ENCODE measurements around the gene PCCA.

Gene PCCA

GRCh38 chr13:100491164-100491842 is 402.4 kb downstream of the PCCA start:
- in situ Hi-C loops (cut with MboI; ENCODE audit: low sequenced_read_pairs): no loop called here

- in situ Hi-C loops (cut with MboI; ENCODE audit: low sequenced_read_pairs): no loop called here
Measured at GRCh38 chr13:100493418-100493817, 404.5 kb downstream of the PCCA start.

DNA sequence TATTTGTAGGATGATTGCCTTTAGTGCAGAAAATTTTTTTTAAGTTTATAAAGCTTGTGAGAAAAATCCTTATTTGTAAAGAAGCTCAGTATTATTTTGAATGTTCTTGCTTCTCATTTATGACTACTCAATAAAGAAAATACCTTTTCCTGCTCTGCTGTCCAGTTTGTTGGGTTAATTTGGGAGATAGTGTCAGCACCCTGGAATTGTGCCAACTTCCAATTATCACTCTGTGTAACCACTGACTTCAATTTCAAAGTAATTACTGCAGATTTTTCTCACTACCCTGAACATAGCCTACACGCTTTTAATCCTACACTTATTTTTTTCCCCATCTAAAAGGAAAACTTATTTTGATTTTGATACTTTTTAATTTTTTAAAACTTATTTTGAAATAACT is 406.6 kb downstream of the PCCA start:
- in situ Hi-C loops (cut with MboI; ENCODE audit: low sequenced_read_pairs): no loop called here

GRCh38 chr13:100497389-100497788 is 408.5 kb downstream of the PCCA start:
- in situ Hi-C loops (cut with MboI; ENCODE audit: low sequenced_read_pairs): no loop called here

- in situ Hi-C loops (cut with MboI; ENCODE audit: low sequenced_read_pairs): no loop called here
Measured at GRCh38 chr13:100502446-100502845, 413.6 kb downstream of the PCCA start.

DNA sequence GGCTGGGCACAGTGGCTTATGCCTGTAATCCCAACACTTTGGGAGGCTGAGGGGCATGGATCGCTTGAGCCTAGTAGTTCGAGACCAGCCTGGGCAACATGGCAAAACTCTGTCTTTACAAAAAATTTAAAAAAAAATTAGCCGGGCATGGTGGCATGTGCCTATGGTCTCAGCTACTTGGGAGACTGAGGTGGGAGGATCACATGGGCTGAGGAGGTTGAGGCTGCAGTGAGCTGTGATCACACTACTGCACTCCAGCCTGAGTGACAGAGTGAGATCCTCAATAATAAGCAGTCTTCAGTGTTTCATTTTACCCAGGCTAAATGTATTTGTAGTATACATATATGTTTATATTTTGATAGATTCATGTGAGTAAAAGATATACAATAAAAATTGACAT is 414.7 kb downstream of the PCCA start:
- in situ Hi-C loops (cut with MboI; ENCODE audit: low sequenced_read_pairs): no loop called here

GRCh38 chr13:100506154-100506553 is 417.3 kb downstream of the PCCA start:
- in situ Hi-C loops (cut with MboI; ENCODE audit: low sequenced_read_pairs): no loop called here

DNA sequence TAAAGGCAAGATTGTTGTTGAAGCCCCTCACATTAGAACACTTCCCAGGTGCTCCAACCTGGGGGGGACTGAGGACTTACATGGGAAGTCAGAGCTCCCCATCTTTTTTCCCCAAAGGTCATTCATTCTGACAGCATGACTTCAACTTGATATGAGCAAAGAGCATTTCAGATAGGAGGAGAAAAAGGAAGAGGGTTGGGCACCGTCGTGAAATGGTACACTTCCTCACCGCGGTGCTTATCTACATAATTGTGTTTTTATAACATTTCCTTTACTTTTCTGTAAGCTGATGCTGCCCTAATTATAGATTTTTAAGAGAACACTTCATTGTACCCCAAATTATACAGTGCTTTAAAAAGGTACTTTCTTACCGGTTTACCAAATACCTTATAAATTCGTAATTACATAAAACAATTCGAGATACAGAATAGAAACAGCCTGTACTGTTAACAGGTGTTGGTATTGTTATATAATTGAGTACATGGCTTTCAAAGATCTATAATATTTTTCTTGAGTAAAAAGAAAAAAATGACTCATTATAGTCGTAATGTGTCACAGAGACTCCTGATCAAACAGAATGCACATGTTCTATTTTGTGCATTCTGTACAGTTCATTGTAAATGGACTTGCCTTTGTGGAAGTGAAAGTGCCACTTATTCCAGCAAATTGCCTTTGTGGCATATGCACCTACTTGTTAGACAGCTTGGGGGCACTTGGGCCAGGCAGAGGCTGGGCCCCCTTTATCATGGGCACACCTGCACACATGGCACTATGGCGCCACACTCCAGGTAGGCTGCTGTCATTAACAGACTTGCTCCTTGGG is 417.9 kb downstream of the PCCA start:
- in situ Hi-C loops (cut with MboI; ENCODE audit: low sequenced_read_pairs): no loop called here

DNA sequence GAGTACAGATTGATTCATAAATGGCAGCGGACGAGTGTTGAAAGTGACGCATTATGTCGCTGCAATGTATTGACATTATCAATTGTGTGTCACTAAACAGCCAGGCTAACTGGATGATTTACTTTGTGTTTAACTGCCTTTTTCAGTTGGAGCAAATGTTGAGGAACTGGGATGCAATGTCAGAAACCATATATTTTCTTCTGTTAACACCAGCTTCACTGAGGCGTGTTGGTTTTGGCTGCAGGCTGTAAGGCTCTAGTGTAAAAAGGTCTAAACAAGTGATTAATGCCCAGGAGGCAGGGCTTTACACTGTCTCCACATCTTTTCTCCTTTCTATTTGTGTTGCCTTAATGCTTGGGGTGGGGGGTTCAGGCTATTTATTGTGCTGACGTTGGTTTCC is 419.6 kb downstream of the PCCA start:
- in situ Hi-C loops (cut with MboI; ENCODE audit: low sequenced_read_pairs): no loop called here

GRCh38 chr13:100508996-100509395 is 420.1 kb downstream of the PCCA start:
- in situ Hi-C loops (cut with MboI; ENCODE audit: low sequenced_read_pairs): no loop called here

DNA sequence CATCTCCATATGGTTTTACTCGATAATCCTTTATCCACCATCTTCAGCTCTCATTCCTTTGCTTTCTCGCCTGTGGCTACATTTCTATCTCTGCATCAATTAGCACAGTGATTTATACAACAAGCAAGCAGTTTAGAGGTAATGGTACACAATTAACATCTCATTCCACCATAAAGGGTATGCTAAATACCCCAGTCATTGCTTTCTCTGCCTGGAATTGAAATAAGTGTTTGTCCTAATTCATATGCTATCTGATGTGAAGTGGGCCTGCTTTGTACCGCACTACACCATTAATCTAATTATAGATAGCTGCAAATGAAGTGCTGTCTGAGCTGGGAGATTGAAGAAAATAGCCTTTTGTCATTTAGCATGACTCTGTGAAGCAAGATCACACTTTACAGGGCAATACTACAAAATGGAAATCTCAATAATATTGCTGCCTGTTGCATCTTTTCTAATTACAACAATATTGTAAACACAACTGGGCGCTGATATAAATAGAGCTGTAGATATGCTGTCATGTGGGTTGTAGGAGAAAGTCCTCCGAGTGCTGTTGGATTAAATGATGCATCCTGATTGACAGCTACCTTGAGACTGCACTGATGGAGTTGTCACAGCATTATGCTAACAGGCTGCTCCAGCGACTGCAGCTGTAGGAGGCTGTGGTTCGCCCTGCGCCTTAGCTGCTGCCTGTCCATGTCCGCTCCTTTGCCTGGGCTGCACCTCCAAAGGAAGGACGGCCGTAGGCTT is 421.5 kb downstream of the PCCA start:
- in situ Hi-C loops (cut with MboI; ENCODE audit: low sequenced_read_pairs): no loop called here

- in situ Hi-C loops (cut with MboI; ENCODE audit: low sequenced_read_pairs): no loop called here
Measured at GRCh38 chr13:100511466-100511865, 422.6 kb downstream of the PCCA start.

GRCh38 chr13:100512422-100512821 is 423.5 kb downstream of the PCCA start:
- in situ Hi-C loops (cut with MboI; ENCODE audit: low sequenced_read_pairs): no loop called here

GRCh38 chr13:100513171-100513570 is 424.3 kb downstream of the PCCA start:
- in situ Hi-C loops (cut with MboI; ENCODE audit: low sequenced_read_pairs): no loop called here

GRCh38 chr13:100513987-100514670 is 425.2 kb downstream of the PCCA start:
- in situ Hi-C loops (cut with MboI; ENCODE audit: low sequenced_read_pairs): no loop called here

DNA sequence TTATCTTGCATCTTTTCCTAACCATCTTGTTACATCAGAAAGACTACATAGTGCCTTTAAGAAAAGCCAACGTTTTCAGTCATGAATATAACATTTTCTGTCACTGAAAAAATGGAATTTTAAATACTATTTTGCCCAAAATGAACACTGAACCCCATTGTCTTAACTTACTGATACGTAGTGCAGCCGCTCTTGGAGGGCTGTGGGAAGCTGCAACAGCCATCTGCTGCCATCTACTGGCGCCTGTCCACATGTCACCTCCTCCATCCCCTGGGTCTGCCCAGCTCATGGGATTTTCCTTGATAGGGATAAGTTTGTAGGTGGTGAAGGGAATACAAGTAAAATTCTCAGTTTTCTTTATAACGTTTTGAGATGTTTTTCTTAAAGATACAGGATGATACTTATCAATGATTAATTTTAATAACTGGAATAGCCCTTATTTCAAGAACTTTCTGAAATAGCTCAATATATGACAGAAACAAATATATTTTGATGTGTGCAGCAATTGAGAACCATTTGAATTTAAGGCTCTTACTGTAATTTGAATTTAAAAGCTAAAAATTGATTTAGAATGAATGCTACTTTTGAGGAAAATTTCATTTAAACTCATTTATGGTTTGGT is 426.0 kb downstream of the PCCA start:
- in situ Hi-C loops (cut with MboI; ENCODE audit: low sequenced_read_pairs): no loop called here

GRCh38 chr13:100515410-100515800 is 426.5 kb downstream of the PCCA start:
- in situ Hi-C loops (cut with MboI; ENCODE audit: low sequenced_read_pairs): no loop called here

- in situ Hi-C loops (cut with MboI; ENCODE audit: low sequenced_read_pairs): no loop called here
Measured at GRCh38 chr13:100517135-100517534, 428.2 kb downstream of the PCCA start.

- in situ Hi-C loops (cut with MboI; ENCODE audit: low sequenced_read_pairs): no loop called here
Measured at GRCh38 chr13:100517728-100518127, 428.8 kb downstream of the PCCA start.

DNA sequence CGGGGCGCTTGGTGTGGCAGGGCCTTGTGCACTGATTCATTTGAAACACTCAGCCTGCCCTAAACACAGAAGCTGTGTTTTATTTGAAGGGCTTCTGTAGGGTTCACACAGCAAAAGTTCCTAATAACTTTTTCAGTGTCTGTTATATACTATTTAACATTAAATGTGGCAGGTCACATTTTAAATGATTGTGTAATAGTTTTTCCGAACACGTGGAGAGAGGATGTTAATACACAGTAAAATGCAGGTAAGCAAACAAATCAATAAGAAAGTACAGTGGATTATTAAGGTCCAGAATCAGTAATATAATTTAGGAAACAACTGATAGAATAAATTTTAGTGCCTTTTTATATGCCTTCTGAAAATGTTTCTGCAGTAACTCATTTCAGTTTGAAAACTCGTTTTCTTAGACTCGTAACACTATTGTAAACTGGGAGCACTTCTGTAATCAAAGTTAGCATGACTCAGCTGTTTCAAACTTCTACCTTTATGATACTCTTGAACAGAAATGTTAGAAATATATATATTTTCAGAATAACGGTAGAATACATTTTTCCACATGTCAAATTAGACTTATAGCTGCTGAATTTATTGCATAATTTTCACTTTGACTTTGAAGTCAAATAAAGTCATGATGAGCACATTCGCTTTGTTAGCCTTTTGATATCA is 429.6 kb downstream of the PCCA start:
- in situ Hi-C loops (cut with MboI; ENCODE audit: low sequenced_read_pairs): no loop called here
